Activated T-helper 1 cell treated with anti-CD3 and anti-CD28 coated beads, Interleukin-12 subunit alpha, Interleukin-12 subunit beta, Interleukin-2, Interleukin-4 antibody, amounts not matched to agents 30 ng/mL and 10 ng/mL and 1 ng/mL, durations not matched to agents 14 hours and 24 hours and 36 hours (primary cell): ENCODE results near the gene PHLDB3. TPM values are rescaled to one million over a fixed set of nuclear protein-coding genes. Genes with fewer than 3 reads are reported as not detected.
"Not testable (repeated sequence)": the region's sequence is repeated elsewhere in the genome, so short reads cannot be mapped to it uniquely, and the experiment has no call there.

Experiments used
- DNase-seq: peaks from one replicate; pipeline ENCODE4 v3.0.0; 2021; ENCODE audit warnings: low spot score
- H3K27ac Mint-ChIP-seq: one replicate; pipeline ENCODE4 v1.8.0; 2021; ENCODE audit warnings: mild to moderate bottlenecking, mixed read lengths
- H3K27me3 Mint-ChIP-seq: one replicate; pipeline ENCODE4 v1.8.0; 2022; ENCODE audit warnings: mild to moderate bottlenecking, moderate library complexity, mixed read lengths; ENCODE audit not compliant: insufficient read depth
- H3K36me3 Mint-ChIP-seq: one replicate; pipeline ENCODE4 v1.8.0; 2021; ENCODE audit warnings: low read depth, mixed read lengths
- H3K4me1 Mint-ChIP-seq: one replicate; pipeline ENCODE4 v1.8.0; 2021; ENCODE audit warnings: low read depth, mixed read lengths
- H3K4me3 Mint-ChIP-seq: one replicate; pipeline ENCODE4 v1.8.0; 2021; ENCODE audit warnings: mild to moderate bottlenecking, moderate library complexity, mixed read lengths
- H3K9me3 Mint-ChIP-seq: one replicate; pipeline ENCODE4 v1.8.0; 2021; ENCODE audit warnings: mixed read lengths
- intact Hi-C: fragments of 100-400 bp; cut with micrococcal nuclease; formaldehyde crosslinking; loops from one replicate; pipeline ENCODE4 v1.15.1; 2024
- total RNA-seq: library from RNA; stranded (reverse); gene quantifications from 2 replicates; pipeline ENCODE4 v1.2.3, GENCODE V29; 2022

PHLDB3 gene
- 26.8 and 28.7 TPM in 2 replicates for total RNA-seq

GRCh38 chr19:43504426-43505185 lies at the start of gene PHLDB3:
Gene PHLDB3 (minus strand): TSS chr19:43504746. CDS start chr19:43504118, 628 bp downstream.
- Mint-ChIP-seq H3K4me1 (peaks cover 18% of the 10 kb centered on the region), H3K4me3 (peak within 1 kb of the TSS; percentile 88), H3K9me3 (no peaks in the 10 kb centered on the region), H3K27ac (peak within 1 kb of the TSS; percentile 82), H3K27me3 (no peaks in the 10 kb centered on the region), H3K36me3 (peaks cover 21% of the 10 kb centered on the region)
- DNase-seq = peak; percentile 38
- intact Hi-C loops = loop anchor here (1.0 kb wide), 9 partner anchors 15 to 164 kb away; partner anchors contain the start of genes IRGQ, ZNF428, ZNF575 and ZNF576

GRCh38 chr19:43553656-43554055 lies 49.1 kb upstream of the PHLDB3 start:
- H3K27me3 Mint-ChIP-seq = no peaks in the 10 kb centered on the region
- no peak overlapping the region for H3K27ac Mint-ChIP-seq
- H3K4me3 Mint-ChIP-seq = no peak overlapping the region
- H3K36me3 Mint-ChIP-seq = peaks cover 8% of the 10 kb centered on the region
- intact Hi-C loops = loop anchor here (10.0 kb wide), 1 partner anchor 171 kb away; no protein-coding TSS in a partner anchor
- H3K9me3 Mint-ChIP-seq = no peaks in the 10 kb centered on the region
- DNase-seq = no peak
- peaks cover 9% of the 10 kb centered on the region for H3K4me1 Mint-ChIP-seq

- Mint-ChIP-seq H3K4me1 (peaks cover 9% of the 10 kb centered on the region), H3K27me3 (no peaks in the 10 kb centered on the region), H3K27ac (no peak overlapping the region), H3K36me3 (peaks cover 8% of the 10 kb centered on the region), H3K9me3 (no peaks in the 10 kb centered on the region), H3K4me3 (no peak overlapping the region)
- intact Hi-C loops = loop anchor here (10.0 kb wide), 1 partner anchor 172 kb away; no protein-coding TSS in a partner anchor
- no peak for DNase-seq
These were observed 48.1 kb upstream of the PHLDB3 start for GRCh38 chr19:43552616-43553015.

- Mint-ChIP-seq H3K4me3 (no peak overlapping the region), H3K27ac (no peak overlapping the region), H3K4me1 (peaks cover 9% of the 10 kb centered on the region), H3K36me3 (peaks cover 10% of the 10 kb centered on the region), H3K27me3 (no peaks in the 10 kb centered on the region), H3K9me3 (no peaks in the 10 kb centered on the region)
- DNase-seq = no peak
- intact Hi-C loops = loop anchor here (10.0 kb wide), 1 partner anchor 173 kb away; no protein-coding TSS in a partner anchor
These were observed 47.6 kb upstream of the PHLDB3 start for GRCh38 chr19:43552198-43552450.

GRCh38 chr19:43551399-43552197 lies 47.1 kb upstream of the PHLDB3 start:
- DNase-seq = no peak
- Mint-ChIP-seq H3K9me3 (no peaks in the 10 kb centered on the region), H3K4me1 (peaks cover 9% of the 10 kb centered on the region), H3K4me3 (no peak overlapping the region), H3K27ac (no peak overlapping the region), H3K36me3 (peaks cover 10% of the 10 kb centered on the region), H3K27me3 (no peaks in the 10 kb centered on the region)
- intact Hi-C loops = loop anchor here (10.0 kb wide), 1 partner anchor 173 kb away; no protein-coding TSS in a partner anchor

- Mint-ChIP-seq H3K4me1 (no peaks in the 10 kb centered on the region), H3K27ac (no peak overlapping the region), H3K27me3 (no peaks in the 10 kb centered on the region), H3K9me3 (no peaks in the 10 kb centered on the region), H3K4me3 (no peak overlapping the region), H3K36me3 (peaks cover 6% of the 10 kb centered on the region)
- intact Hi-C loops = no loop called here
- DNase-seq = no peak
These were observed 44.2 kb upstream of the PHLDB3 start for GRCh38 chr19:43548706-43549105.

GRCh38 chr19:43547926-43548325 lies 43.4 kb upstream of the PHLDB3 start:
- H3K4me1 Mint-ChIP-seq, DNase-seq, H3K9me3 Mint-ChIP-seq, intact Hi-C loops, H3K36me3 Mint-ChIP-seq, H3K4me3 Mint-ChIP-seq, H3K27ac Mint-ChIP-seq, H3K27me3 Mint-ChIP-seq: not testable (repeated sequence)

GRCh38 chr19:43546581-43546980 lies 42.0 kb upstream of the PHLDB3 start:
- no peak for DNase-seq
- peaks cover 9% of the 10 kb centered on the region for H3K36me3 Mint-ChIP-seq
- no peaks in the 10 kb centered on the region for H3K27me3 Mint-ChIP-seq
- no peak overlapping the region for H3K27ac Mint-ChIP-seq
- no peaks in the 10 kb centered on the region for H3K9me3 Mint-ChIP-seq
- no peak overlapping the region for H3K4me3 Mint-ChIP-seq
- intact Hi-C loops = no loop called here
- H3K4me1 Mint-ChIP-seq = no peaks in the 10 kb centered on the region

GRCh38 chr19:43545981-43546380 lies 41.4 kb upstream of the PHLDB3 start:
- Mint-ChIP-seq H3K4me3 (no peak overlapping the region), H3K27ac (no peak overlapping the region), H3K27me3 (no peaks in the 10 kb centered on the region), H3K4me1 (no peaks in the 10 kb centered on the region), H3K36me3 (peaks cover 8% of the 10 kb centered on the region), H3K9me3 (no peaks in the 10 kb centered on the region)
- intact Hi-C loops = no loop called here
- no peak for DNase-seq

GRCh38 chr19:43545276-43545675 lies 40.7 kb upstream of the PHLDB3 start:
- no peaks in the 10 kb centered on the region for H3K9me3 Mint-ChIP-seq
- no peak overlapping the region for H3K27ac Mint-ChIP-seq
- intact Hi-C loops = no loop called here
- DNase-seq = no peak
- H3K36me3 Mint-ChIP-seq = peaks cover 12% of the 10 kb centered on the region
- no peak overlapping the region for H3K4me3 Mint-ChIP-seq
- no peaks in the 10 kb centered on the region for H3K4me1 Mint-ChIP-seq
- no peaks in the 10 kb centered on the region for H3K27me3 Mint-ChIP-seq

GRCh38 chr19:43544077-43544476 lies 39.5 kb upstream of the PHLDB3 start:
- no peak for DNase-seq
- intact Hi-C loops = no loop called here
- Mint-ChIP-seq H3K4me1 (no peaks in the 10 kb centered on the region), H3K9me3 (peaks cover 3% of the 10 kb centered on the region), H3K36me3 (peaks cover 21% of the 10 kb centered on the region), H3K4me3 (no peak overlapping the region), H3K27me3 (no peaks in the 10 kb centered on the region), H3K27ac (no peak overlapping the region)

GRCh38 chr19:43541920-43542650 lies 37.5 kb upstream of the PHLDB3 start:
- Mint-ChIP-seq H3K4me1 (no peaks in the 10 kb centered on the region), H3K36me3 (peaks cover 26% of the 10 kb centered on the region), H3K27ac (no peak overlapping the region)

GRCh38 chr19:43540381-43540780 lies 35.8 kb upstream of the PHLDB3 start:
- intact Hi-C loops = no loop called here
- DNase-seq = no peak
- no peaks in the 10 kb centered on the region for H3K27me3 Mint-ChIP-seq
- peaks cover 9% of the 10 kb centered on the region for H3K9me3 Mint-ChIP-seq
- H3K4me1 Mint-ChIP-seq = no peaks in the 10 kb centered on the region
- no peak overlapping the region for H3K4me3 Mint-ChIP-seq
- peaks cover 27% of the 10 kb centered on the region for H3K36me3 Mint-ChIP-seq
- H3K27ac Mint-ChIP-seq = no peak overlapping the region

More at GRCh38 chr19:43541920-43542650, 37.5 kb upstream of the PHLDB3 start:
- Mint-ChIP-seq H3K27me3 (no peaks in the 10 kb centered on the region), H3K4me3 (no peak overlapping the region), H3K9me3 (peaks cover 9% of the 10 kb centered on the region)
- DNase-seq = no peak
- intact Hi-C loops = no loop called here
